HCT116 (cell line): ENCODE results near the gene PARVB. TPM values are rescaled to one million over a fixed set of nuclear protein-coding genes. Genes with fewer than 3 reads are reported as not detected.

Experiments
- ATAC-seq: fragments of 200-7000 bp; cut with Tn5 transposase; 2 replicates; pipeline ENCODE4 v1.9.1; 2020; ENCODE audit warnings: mild to moderate bottlenecking, moderate library complexity
- BruUV-seq: library from RNA; stranded (reverse); fragments of 400-500 nt; replicated peaks from 2 replicates; lab custom pipeline; 2021; lab: Mats Ljungman, UMichigan
- CTCF ChIA-PET: fragments of 300-600 bp; sonication (Branson Sonifier 250); formaldehyde crosslinking; loops from one replicate; lab custom pipeline; 2021; ENCODE audit warnings: antibody characterized with exemption; lab: Charles Lee
- POLR2A ChIA-PET: fragments of 300-600, 350-600 bp; sonication (Branson Sonifier 250); formaldehyde crosslinking; loops from one replicate; lab custom pipeline; 2021; ENCODE audit warnings: antibody characterized with exemption; lab: Charles Lee
- RAD21 ChIA-PET, 2 experiments: fragments of 300-600 bp; sonication (Branson Sonifier 250); formaldehyde crosslinking; loops; one replicate each; lab custom pipeline; 2023; ENCODE audit warnings: low total read pairs in 2 of 2; ENCODE audit not compliant: uncharacterized antibody in 2 of 2, unreplicated experiment in 2 of 2, low non-redundant PET in 1 of 2; lab: Charles Lee
- DNase-seq: peaks from one replicate; pipeline ENCODE4 v3.0.0-alpha.2; 2010; ENCODE audit warnings: low read depth, low spot score
- H2AFZ ChIP-seq: fragments of 200-600 bp; shearing (Covaris generic), sonication (generic); 2 replicates; pipeline ENCODE4 v1.6.1; 2017; ENCODE audit warnings: low read depth, mixed run types, mixed read lengths, antibody characterized with exemption, low read length; ENCODE audit not compliant: poor library complexity, severe bottlenecking
- H3K27ac ChIP-seq: 2 replicates; pipeline ENCODE4 v1.5.1; 2012; ENCODE audit warnings: low read depth, low read length
- H3K27me3 ChIP-seq: fragments of 200-600 bp; sonication (generic); 2 replicates; pipeline ENCODE4 v1.6.1; 2016; ENCODE audit warnings: mixed run types, low read length, mixed read lengths; ENCODE audit not compliant: insufficient read depth
- H3K36me3 ChIP-seq, 2 experiments: fragments of 200-500 bp in 1 of 2; fragments of 200-600 bp in 1 of 2; sonication (Bioruptor generic) in 1 of 2; sonication (generic) in 1 of 2; 2 replicates each; pipeline versions ENCODE4 v1.5.1 to v1.6.1; 2014 to 2016; ENCODE audit warnings: low read length in 2 of 2, inconsistent platforms in 1 of 2, mixed read lengths in 1 of 2, mixed run types in 1 of 2; ENCODE audit not compliant: insufficient read depth in 2 of 2, control insufficient read depth in 1 of 2
- H3K4me1 ChIP-seq, 2 experiments: fragments of 200-600 bp in 1 of 2; sonication (generic) in 1 of 2; 2 replicates each; pipeline versions ENCODE4 v1.5.1 to v1.6.1; 2012 to 2017; ENCODE audit warnings: low read length in 2 of 2, inconsistent platforms in 1 of 2, mild to moderate bottlenecking in 1 of 2, mixed read lengths in 1 of 2, mixed run types in 1 of 2, moderate library complexity in 1 of 2; ENCODE audit not compliant: insufficient read depth in 2 of 2, control insufficient read depth in 1 of 2
- H3K4me2 ChIP-seq: fragments of 200-600 bp; sonication (generic); 2 replicates; pipeline ENCODE4 v1.6.1; 2017; ENCODE audit warnings: mixed run types, low read length, mixed read lengths
- H3K4me3 ChIP-seq, 2 experiments: fragments of 200-600 bp in 1 of 2; sonication (generic) in 1 of 2; replicated peaks in 1 of 2; 2 replicates each; pipeline ENCODE4 v1.5.1; 2011 to 2016; ENCODE audit warnings: low read length in 2 of 2, control low read depth in 1 of 2, low read depth in 1 of 2, mild to moderate bottlenecking in 1 of 2, mixed read lengths in 1 of 2, mixed run types in 1 of 2
- H3K79me2 ChIP-seq: fragments of 200-600 bp; sonication (generic); 2 replicates; pipeline ENCODE4 v1.6.1; 2017; ENCODE audit warnings: mild to moderate bottlenecking, mixed run types, low read length, moderate library complexity, mixed read lengths; ENCODE audit not compliant: insufficient read depth
- H3K9ac ChIP-seq: fragments of 200-600 bp; sonication (generic); 2 replicates; pipeline ENCODE4 v1.6.1; 2016; ENCODE audit warnings: low read length, mixed read lengths
- H3K9me2 ChIP-seq: fragments of 200-600 bp; sonication (generic), shearing (Covaris generic); 2 replicates; pipeline ENCODE4 v1.6.1; 2017; ENCODE audit warnings: mixed run types, mild to moderate bottlenecking, moderate library complexity; ENCODE audit not compliant: insufficient read depth
- H3K9me3 ChIP-seq, 2 experiments: fragments of 200-500 bp in 1 of 2; fragments of 200-600 bp in 1 of 2; sonication (Bioruptor generic) in 1 of 2; sonication (generic) in 1 of 2; 2 replicates each; pipeline ENCODE4 v1.6.1; 2014 to 2017; ENCODE audit warnings: low read length in 2 of 2, mixed read lengths in 2 of 2, inconsistent platforms in 1 of 2, low read depth in 1 of 2, mild to moderate bottlenecking in 1 of 2, mixed run types in 1 of 2, moderate library complexity in 1 of 2; ENCODE audit not compliant: control insufficient read depth in 1 of 2, insufficient read depth in 1 of 2
- H4K20me1 ChIP-seq: fragments of 200-600 bp; sonication (generic), shearing (Covaris generic); 2 replicates; pipeline ENCODE4 v1.6.1; 2017; ENCODE audit warnings: mixed run types, mild to moderate bottlenecking, moderate library complexity; ENCODE audit not compliant: insufficient read depth
- CBX3 ChIP-seq: IDR thresholded peaks from 2 replicates; pipeline ENCODE4 v1.6.1; 2012; ENCODE audit warnings: low read depth
- CEBPB ChIP-seq: IDR thresholded peaks from 2 replicates; pipeline ENCODE4 v1.6.1; 2012; ENCODE audit warnings: low read depth
- CTCF ChIP-seq, 3 experiments: fragments of 200-600 bp in 1 of 3; sonication (generic) in 1 of 3; IDR thresholded peaks in 2 of 3; conservative IDR thresholded peaks in 1 of 3; 2 replicates each; pipeline ENCODE4 v1.5.1; 2012 to 2017; ENCODE audit warnings: low read depth in 2 of 3, low read length in 2 of 3, antibody characterized with exemption in 1 of 3, borderline replicate concordance in 1 of 3, control low read depth in 1 of 3, mild to moderate bottlenecking in 1 of 3, mixed read lengths in 1 of 3, mixed run types in 1 of 3, moderate library complexity in 1 of 3; ENCODE audit not compliant: insufficient read depth in 1 of 3
- ELF1 ChIP-seq: IDR thresholded peaks from 2 replicates; pipeline ENCODE4 v1.6.1; 2012; ENCODE audit warnings: low read depth, borderline replicate concordance
- EZH2 ChIP-seq: fragments of 200-600 bp; sonication (generic); IDR thresholded peaks from 2 replicates; pipeline ENCODE4 v1.6.1; 2017; ENCODE audit warnings: antibody characterized with exemption, mixed run types
- EZH2phosphoT487 ChIP-seq: fragments of 200-600 bp; IDR thresholded peaks from 2 replicates; pipeline ENCODE4 v1.6.1; 2018; ENCODE audit warnings: antibody characterized with exemption, borderline replicate concordance
- MAX ChIP-seq: IDR thresholded peaks from 2 replicates; pipeline ENCODE4 v1.6.1; 2012
- POLR2A ChIP-seq: IDR thresholded peaks from 2 replicates; pipeline ENCODE4 v1.7.0; 2011; ENCODE audit warnings: borderline replicate concordance; ENCODE audit not compliant: insufficient read depth, insufficient read length; ENCODE audit errors: extremely low read depth
- POLR2AphosphoS5 ChIP-seq: IDR thresholded peaks from 2 replicates; pipeline ENCODE4 v1.6.1; 2011; ENCODE audit warnings: mild to moderate bottlenecking, low read depth, low read length, moderate library complexity
- RAD21 ChIP-seq: IDR thresholded peaks from 2 replicates; pipeline ENCODE4 v1.6.1; 2012; ENCODE audit warnings: low read depth, mild to moderate bottlenecking
- REST ChIP-seq: IDR thresholded peaks from 2 replicates; pipeline ENCODE4 v1.6.1; 2012; ENCODE audit warnings: low read depth
- SIN3A ChIP-seq: IDR thresholded peaks from 2 replicates; pipeline ENCODE4 v1.6.1; 2012; ENCODE audit warnings: low read depth
- SP1 ChIP-seq: IDR thresholded peaks from 2 replicates; pipeline ENCODE4 v1.6.1; 2012; ENCODE audit warnings: low read depth
- SRF ChIP-seq: IDR thresholded peaks from 2 replicates; pipeline ENCODE4 v1.6.1; 2012; ENCODE audit warnings: low read depth
- TCF7L2 ChIP-seq: IDR thresholded peaks from 2 replicates; pipeline ENCODE4 v1.7.0; 2011; ENCODE audit warnings: borderline replicate concordance, inconsistent platforms; ENCODE audit not compliant: insufficient read depth, insufficient read length; ENCODE audit errors: extremely low read depth
- YY1 ChIP-seq: IDR thresholded peaks from 2 replicates; pipeline ENCODE4 v1.6.1; 2011; ENCODE audit warnings: low read length, low read depth, moderate library complexity, mild to moderate bottlenecking; ENCODE audit not compliant: insufficient replicate concordance; ENCODE audit errors: extremely low read depth
- ZBTB33 ChIP-seq: IDR thresholded peaks from 2 replicates; pipeline ENCODE4 v1.6.1; 2011; ENCODE audit warnings: mild to moderate bottlenecking, low read length, moderate library complexity; ENCODE audit not compliant: insufficient replicate concordance; ENCODE audit errors: extremely low read depth
- ZNF274 ChIP-seq: fragments of 200-500 bp; sonication (Bioruptor generic); IDR thresholded peaks from 2 replicates; pipeline ENCODE4 v1.6.1; 2014; ENCODE audit warnings: mild to moderate bottlenecking, low read depth, low read length, inconsistent platforms
- intact Hi-C: fragments of 100-400 bp; cut with micrococcal nuclease; formaldehyde crosslinking; loops from 2 replicates; pipeline ENCODE4 v1.10.0; 2022
- total RNA-seq: library from RNA; stranded (reverse); gene quantifications from one replicate; pipeline ENCODE4 v1.2.1, GENCODE V29; 2021; ENCODE audit not compliant: unreplicated experiment
- TF ChIP-seq, protein P1 (sequence below): IDR thresholded peaks from 2 replicates; pipeline ENCODE4 v1.6.1; 2012

The PARVB gene
- total RNA-seq, 1 experiment from 2014 or later, result 21.4 TPM

DNA sequence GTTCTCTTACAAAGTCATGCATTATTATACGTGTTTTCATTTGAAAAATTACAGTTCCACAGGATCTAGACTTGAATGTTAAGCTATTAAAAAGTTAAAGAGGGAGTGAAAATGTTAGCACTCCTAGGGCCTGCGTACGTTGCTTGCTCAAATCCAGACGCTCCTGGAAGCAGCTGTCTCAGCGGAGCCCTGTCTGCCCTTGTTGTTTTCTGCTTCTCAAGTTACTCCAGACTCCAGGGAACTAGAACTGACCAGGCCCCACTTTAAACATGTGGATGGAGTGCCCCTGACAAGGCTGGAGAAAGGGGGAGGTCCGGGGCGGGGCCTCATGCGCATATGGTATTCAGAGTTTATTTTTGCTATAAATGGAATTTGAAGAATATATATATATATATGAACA lies 9.6 kb downstream of the PARVB start:
- H4K20me1 ChIP-seq, result peaks cover 6% of the 10 kb centered on the region; the same call in 1 of the 2 replicates
- no peak for DNase-seq
- no peak overlapping the region for H2AFZ ChIP-seq
- CTCF ChIA-PET, result no interaction called here
- intact Hi-C loops, result no loop called here
- H3K9me3 ChIP-seq, result no peaks in the 10 kb centered on the region
- POLR2A ChIA-PET, result no interaction called here
- H3K27me3 ChIP-seq, result no peaks in the 10 kb centered on the region
- no peak for ATAC-seq
- no TSS peak for BruUV-seq
- no peaks in the 10 kb centered on the region for H3K9me2 ChIP-seq
- no peak for TF ChIP-seq ELF1
- no peak for TF ChIP-seq CTCF (IDR thresholded peaks at IDR 0.05 in 2 of 3, conservative IDR thresholded peaks at IDR 0.05 in 1 of 3; ENCODE audit: borderline replicate concordance in 1 of 3, insufficient read depth in 1 of 3, low read depth in 2 of 3, low read length in 2 of 3)
- TF ChIP-seq SP1, result no peak
- TF ChIP-seq POLR2AphosphoS5, result no peak
- no peak for TF ChIP-seq EZH2
- no peak for TF ChIP-seq RAD21
- no peak for TF ChIP-seq YY1
- no peak for TF ChIP-seq CEBPB
- TF ChIP-seq, protein P1, sequence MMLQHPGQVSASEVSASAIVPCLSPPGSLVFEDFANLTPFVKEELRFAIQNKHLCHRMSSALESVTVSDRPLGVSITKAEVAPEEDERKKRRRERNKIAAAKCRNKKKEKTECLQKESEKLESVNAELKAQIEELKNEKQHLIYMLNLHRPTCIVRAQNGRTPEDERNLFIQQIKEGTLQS, result no peak
- no peak for TF ChIP-seq CBX3
- no peak for TF ChIP-seq SRF
- TF ChIP-seq REST, result no peak
- no peak for TF ChIP-seq ZBTB33
- TF ChIP-seq SIN3A, result no peak
- TF ChIP-seq POLR2A, result no peak
- no peak for TF ChIP-seq EZH2phosphoT487
- TF ChIP-seq MAX, result no peak
- TF ChIP-seq ZNF274, result no peak
- no peak for TF ChIP-seq TCF7L2
- no peaks in the 10 kb centered on the region for H3K36me3 ChIP-seq
- no peak overlapping the region for H3K27ac ChIP-seq
- RAD21 ChIA-PET, result no interaction called here
- H3K79me2 ChIP-seq, result peaks cover 6% of the 10 kb centered on the region; the same call in 1 of the 2 replicates
- no peak overlapping the region for H3K4me2 ChIP-seq
- no peak overlapping the region for H3K4me3 ChIP-seq
- peaks cover 12 to 18% of the 10 kb centered on the region in 2 experiments for H3K4me1 ChIP-seq
- H3K9ac ChIP-seq, result no peak overlapping the region
